Neural cell (in vitro differentiated cells): ENCODE data around the gene SNX7. TPM values are rescaled to one million over a fixed set of nuclear protein-coding genes. Genes with fewer than 3 reads are reported as not detected.

ENCODE experiments used
- H2AFZ ChIP-seq: fragments of 200-600, 300-800 bp; sonication (generic), shearing (Covaris generic); 2 replicates; pipeline ENCODE4 v1.6.0; 2014; ENCODE audit warnings: low read depth, mild to moderate bottlenecking, antibody characterized with exemption, low read length, moderate library complexity
- H3F3A ChIP-seq: fragments of 200-600 bp; shearing (Covaris generic); 2 replicates; pipeline ENCODE4 v1.6.1; 2016; ENCODE audit warnings: mild to moderate bottlenecking, moderate library complexity, mixed read lengths, antibody characterized with exemption, low read length; ENCODE audit not compliant: insufficient read depth, poor library complexity, severe bottlenecking
- H3K27ac ChIP-seq: fragments of 200-600, 300-800 bp; sonication (generic), shearing (Covaris generic); 2 replicates; pipeline ENCODE4 v1.5.1; 2014; ENCODE audit warnings: mild to moderate bottlenecking, low read length, moderate library complexity
- H3K27me3 ChIP-seq: fragments of 300-800, 200-600 bp; sonication (generic), shearing (Covaris generic); 2 replicates; pipeline ENCODE4 v1.6.0; 2014; ENCODE audit warnings: mild to moderate bottlenecking, low read depth, low read length, moderate library complexity; ENCODE audit not compliant: insufficient read depth
- H3K36me3 ChIP-seq: fragments of 300-800, 200-600 bp; sonication (generic), shearing (Covaris generic); 2 replicates; pipeline ENCODE4 v1.5.1; 2014; ENCODE audit warnings: mild to moderate bottlenecking, antibody characterized with exemption, low read length, moderate library complexity; ENCODE audit not compliant: insufficient read depth
- H3K4me2 ChIP-seq: fragments of 300-800, 200-600 bp; sonication (generic), shearing (Covaris generic); 2 replicates; pipeline ENCODE4 v1.6.0; 2014; ENCODE audit warnings: mild to moderate bottlenecking, low read length
- H3K4me3 ChIP-seq: fragments of 300-800, 200-600 bp; sonication (generic), shearing (Covaris generic); 2 replicates; pipeline ENCODE4 v1.5.1; 2014; ENCODE audit warnings: mild to moderate bottlenecking, low read length, moderate library complexity
- H3K79me2 ChIP-seq: fragments of 200-600 bp; shearing (Covaris generic); replicated peaks from 2 replicates; pipeline ENCODE4 v1.6.0; 2014; ENCODE audit warnings: mild to moderate bottlenecking, low read length, moderate library complexity; ENCODE audit not compliant: insufficient read depth
- H3K9ac ChIP-seq: fragments of 300-800, 200-600 bp; sonication (generic), shearing (Covaris generic); 2 replicates; pipeline ENCODE4 v1.6.1; 2016; ENCODE audit warnings: mild to moderate bottlenecking, low read length, mixed read lengths
- H3K9me2 ChIP-seq: fragments of 200-600 bp; shearing (Covaris generic); 2 replicates; pipeline ENCODE4 v1.6.1; 2016; ENCODE audit warnings: mild to moderate bottlenecking, low read length, mixed read lengths; ENCODE audit not compliant: insufficient read depth
- H3K9me3 ChIP-seq: fragments of 200-600, 300-800 bp; sonication (generic), shearing (Covaris generic); 2 replicates; pipeline ENCODE4 v1.6.1; 2016; ENCODE audit warnings: mild to moderate bottlenecking, mixed run types, low read length, moderate library complexity, mixed read lengths
- H4K20me1 ChIP-seq: fragments of 200-600 bp; shearing (Covaris generic); 2 replicates; pipeline ENCODE4 v1.6.1; 2016; ENCODE audit warnings: mild to moderate bottlenecking, mixed run types; ENCODE audit not compliant: insufficient read depth
- CTCF ChIP-seq: fragments of 450-650 bp; IDR thresholded peaks from 2 replicates; pipeline ENCODE4 v1.5.1; 2014; ENCODE audit warnings: antibody characterized with exemption, mild to moderate bottlenecking, moderate library complexity; ENCODE audit not compliant: poor library complexity, severe bottlenecking
- EP300 ChIP-seq: fragments of 450-650 bp; conservative IDR thresholded peaks from 2 replicates; pipeline ENCODE4 v1.6.1; 2014; ENCODE audit warnings: antibody characterized with exemption, mild to moderate bottlenecking, moderate library complexity; ENCODE audit not compliant: poor library complexity, severe bottlenecking
- EZH2 ChIP-seq: fragments of 200-600, 300-800 bp; shearing (Covaris generic), sonication (generic); IDR thresholded peaks from 2 replicates; pipeline ENCODE4 v1.6.1; 2014; ENCODE audit warnings: antibody characterized with exemption, low read length, borderline replicate concordance, mild to moderate bottlenecking; ENCODE audit not compliant: insufficient read depth, poor library complexity, severe bottlenecking
- MXI1 ChIP-seq: fragments of 450-650 bp; conservative IDR thresholded peaks from 2 replicates; pipeline ENCODE4 v1.6.1; 2014; ENCODE audit warnings: antibody characterized with exemption, mild to moderate bottlenecking; ENCODE audit not compliant: poor library complexity, severe bottlenecking
- POLR2AphosphoS5 ChIP-seq: IDR thresholded peaks from 2 replicates; pipeline ENCODE4 v1.6.1; 2012
- RAD21 ChIP-seq: fragments of 450-650 bp; conservative IDR thresholded peaks from 2 replicates; pipeline ENCODE4 v1.6.1; 2014; ENCODE audit warnings: antibody characterized with exemption, mild to moderate bottlenecking, moderate library complexity
- REST ChIP-seq: IDR thresholded peaks from 2 replicates; pipeline ENCODE4 v1.6.1; 2012; ENCODE audit warnings: borderline replicate concordance
- SMC3 ChIP-seq: fragments of 450-650 bp; conservative IDR thresholded peaks from 2 replicates; pipeline ENCODE4 v1.6.1; 2014; ENCODE audit warnings: antibody characterized with exemption, mild to moderate bottlenecking, moderate library complexity; ENCODE audit not compliant: poor library complexity
- TAF1 ChIP-seq: IDR thresholded peaks from 2 replicates; pipeline ENCODE4 v1.6.1; 2012; ENCODE audit warnings: low read depth
- polyA plus RNA-seq: library from polyadenylated mRNA; depleted of rRNA; stranded (reverse); fragments of >200 nt; gene quantifications from 2 replicates; pipeline ENCODE4 v1.2.3, GENCODE V29; 2014

The SNX7 gene
- polyA plus RNA-seq, 1 donor from 2014 or later = 7.5 TPM

GRCh38 chr1:98761219-98761865 lies 99.8 kb downstream of the SNX7 start:
- Histone ChIP-seq H3K27ac (no peak overlapping the region), H3K79me2 (no peaks in the 10 kb centered on the region), H3K4me2 (no peak overlapping the region), H4K20me1 (no peaks in the 10 kb centered on the region), H3K9ac (no peak overlapping the region), H3K9me2 (no peaks in the 10 kb centered on the region), H3K9me3 (no peaks in the 10 kb centered on the region), H2AFZ (no peak overlapping the region), H3K4me3 (no peak overlapping the region), H3K27me3 (no peaks in the 10 kb centered on the region), H3K36me3 (no peaks in the 10 kb centered on the region), H3F3A (no peaks in the 10 kb centered on the region)
- TF ChIP-seq POLR2AphosphoS5 = no peak
- no peak for TF ChIP-seq EP300
- TF ChIP-seq TAF1 = no peak
- TF ChIP-seq CTCF = no peak
- no peak for TF ChIP-seq MXI1
- TF ChIP-seq EZH2 = no peak
- no peak for TF ChIP-seq REST
- no peak for TF ChIP-seq RAD21
- no peak for TF ChIP-seq SMC3

- TF ChIP-seq CTCF (no peak), REST (no peak), EP300 (no peak), MXI1 (no peak), POLR2AphosphoS5 (no peak), EZH2 (no peak), RAD21 (no peak), TAF1 (no peak), SMC3 (no peak)
- Histone ChIP-seq H4K20me1 (no peaks in the 10 kb centered on the region), H3K79me2 (no peaks in the 10 kb centered on the region), H3K4me2 (no peak overlapping the region), H3K27me3 (no peaks in the 10 kb centered on the region), H2AFZ (no peak overlapping the region), H3K4me3 (no peak overlapping the region), H3K9ac (no peak overlapping the region), H3K36me3 (no peaks in the 10 kb centered on the region), H3K9me3 (no peaks in the 10 kb centered on the region), H3K9me2 (no peaks in the 10 kb centered on the region), H3K27ac (no peak overlapping the region), H3F3A (no peaks in the 10 kb centered on the region)
These were observed 102.1 kb downstream of the SNX7 start for GRCh38 chr1:98763488-98764150.
